Measurements from ENCODE around the gene TAS1R2.
"Not testable (repeated sequence)": the region's sequence is repeated elsewhere in the genome, so short reads cannot be mapped to it uniquely, and the experiment has no call there.

TAS1R2 gene

GRCh38 chr1:18874036-18874435 is 14.6 kb upstream of the TAS1R2 start:
- Histone ChIP-seq H3K9me3 (no peaks in the 10 kb centered on the region), H3K27me3 (no peaks in the 10 kb centered on the region), H3K4me1 (no peaks in the 10 kb centered on the region), H3K36me3 (no peaks in the 10 kb centered on the region), H3K4me3 (ENCODE audit: low read depth, low read length) (no peak overlapping the region)
- no peak for DNase-seq
- TF ChIP-seq CTCF (IDR thresholded peaks at IDR 0.05; ENCODE audit: low read depth, low read length), result no peak

- TF ChIP-seq CTCF (IDR thresholded peaks at IDR 0.05; ENCODE audit: low read depth, low read length), result no peak
- H3K36me3 ChIP-seq, result no peaks in the 10 kb centered on the region
- H3K27me3 ChIP-seq, result no peaks in the 10 kb centered on the region
- H3K4me3 ChIP-seq (ENCODE audit: low read depth, low read length), result no peak overlapping the region
- H3K9me3 ChIP-seq, result no peaks in the 10 kb centered on the region
- DNase-seq, result no peak
- H3K4me1 ChIP-seq, result no peaks in the 10 kb centered on the region
These were observed 12.7 kb upstream of the TAS1R2 start for GRCh38 chr1:18872071-18872611.

GRCh38 chr1:18871401-18872070 is 12.1 kb upstream of the TAS1R2 start:
- Histone ChIP-seq H3K9me3 (no peaks in the 10 kb centered on the region), H3K27me3 (no peaks in the 10 kb centered on the region), H3K4me1 (no peaks in the 10 kb centered on the region), H3K36me3 (no peaks in the 10 kb centered on the region), H3K4me3 (ENCODE audit: low read depth, low read length) (no peak overlapping the region)
- TF ChIP-seq CTCF (IDR thresholded peaks at IDR 0.05; ENCODE audit: low read depth, low read length), result no peak
- DNase-seq, result no peak

GRCh38 chr1:18870957-18871356 is 11.5 kb upstream of the TAS1R2 start:
- Histone ChIP-seq H3K9me3 (no peaks in the 10 kb centered on the region), H3K4me3 (ENCODE audit: low read depth, low read length) (no peak overlapping the region), H3K36me3 (no peaks in the 10 kb centered on the region), H3K4me1 (no peaks in the 10 kb centered on the region), H3K27me3 (no peaks in the 10 kb centered on the region)
- no peak for TF ChIP-seq CTCF (IDR thresholded peaks at IDR 0.05; ENCODE audit: low read depth, low read length)
- DNase-seq, result no peak

- not testable (repeated sequence) for H3K4me3 ChIP-seq (ENCODE audit: low read depth, low read length); H3K9me3 ChIP-seq; H3K36me3 ChIP-seq; H3K27me3 ChIP-seq; DNase-seq; H3K4me1 ChIP-seq
These were observed 11.1 kb upstream of the TAS1R2 start for GRCh38 chr1:18870595-18870865.

GRCh38 chr1:18869847-18870594 is 10.6 kb upstream of the TAS1R2 start:
- H3K36me3 ChIP-seq, result no peaks in the 10 kb centered on the region
- H3K4me3 ChIP-seq (ENCODE audit: low read depth, low read length), result no peak overlapping the region
- no peaks in the 10 kb centered on the region for H3K4me1 ChIP-seq
- no peak for TF ChIP-seq CTCF (IDR thresholded peaks at IDR 0.05; ENCODE audit: low read depth, low read length)
- H3K27me3 ChIP-seq, result no peaks in the 10 kb centered on the region
- no peaks in the 10 kb centered on the region for H3K9me3 ChIP-seq
- no peak for DNase-seq

Measured in BE2C (cell line).